ENCODE measurements around the gene ADGRA1.

ADGRA1 gene

DNA sequence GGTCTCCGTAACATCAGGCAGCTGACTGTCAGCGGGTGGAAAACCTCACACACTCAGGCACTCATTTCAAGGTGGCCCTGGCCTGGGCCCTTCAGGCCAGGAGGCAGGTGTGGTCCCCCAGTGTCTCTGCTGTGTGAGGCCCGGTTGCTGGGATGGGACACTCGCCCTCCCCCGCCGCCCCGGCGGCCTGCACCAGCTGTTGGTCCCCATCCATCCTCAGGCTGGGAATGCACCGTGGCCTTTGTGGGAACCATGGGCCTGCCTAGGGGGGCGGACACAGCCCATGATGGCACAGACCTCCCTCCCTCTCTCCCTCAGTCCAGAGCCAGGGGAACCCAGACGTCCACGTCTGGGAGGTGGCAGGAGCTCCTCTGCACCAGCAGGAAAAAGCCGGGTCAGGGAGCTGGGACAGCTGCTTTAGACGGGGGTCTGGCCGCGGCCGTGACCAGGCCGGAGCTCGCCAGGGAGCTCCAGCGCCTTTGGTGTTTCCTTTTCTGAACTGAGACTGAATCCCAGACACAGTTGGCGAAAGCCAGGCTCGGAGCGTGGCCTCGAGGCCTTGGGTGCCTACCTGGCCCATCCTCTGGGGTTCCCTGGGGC, 15.7 kb downstream of the ADGRA1 start:
- no peak overlapping the region for H3K4me3 ChIP-seq (ENCODE audit: control insufficient read depth, low read depth, low read length)
- TF ChIP-seq CTCF (conservative IDR thresholded peaks at IDR 0.05; ENCODE audit: control insufficient read depth, insufficient read depth, low read depth, low read length) = no peak
- DNase-seq (ENCODE audit: low read depth) = no peak

GRCh38 chr10:133104068-133104962, 16.6 kb downstream of the ADGRA1 start:
- DNase-seq (ENCODE audit: low read depth) = no peak
- no peak overlapping the region for H3K4me3 ChIP-seq (ENCODE audit: control insufficient read depth, low read depth, low read length)
- no peak for TF ChIP-seq CTCF (conservative IDR thresholded peaks at IDR 0.05; ENCODE audit: control insufficient read depth, insufficient read depth, low read depth, low read length)

DNA sequence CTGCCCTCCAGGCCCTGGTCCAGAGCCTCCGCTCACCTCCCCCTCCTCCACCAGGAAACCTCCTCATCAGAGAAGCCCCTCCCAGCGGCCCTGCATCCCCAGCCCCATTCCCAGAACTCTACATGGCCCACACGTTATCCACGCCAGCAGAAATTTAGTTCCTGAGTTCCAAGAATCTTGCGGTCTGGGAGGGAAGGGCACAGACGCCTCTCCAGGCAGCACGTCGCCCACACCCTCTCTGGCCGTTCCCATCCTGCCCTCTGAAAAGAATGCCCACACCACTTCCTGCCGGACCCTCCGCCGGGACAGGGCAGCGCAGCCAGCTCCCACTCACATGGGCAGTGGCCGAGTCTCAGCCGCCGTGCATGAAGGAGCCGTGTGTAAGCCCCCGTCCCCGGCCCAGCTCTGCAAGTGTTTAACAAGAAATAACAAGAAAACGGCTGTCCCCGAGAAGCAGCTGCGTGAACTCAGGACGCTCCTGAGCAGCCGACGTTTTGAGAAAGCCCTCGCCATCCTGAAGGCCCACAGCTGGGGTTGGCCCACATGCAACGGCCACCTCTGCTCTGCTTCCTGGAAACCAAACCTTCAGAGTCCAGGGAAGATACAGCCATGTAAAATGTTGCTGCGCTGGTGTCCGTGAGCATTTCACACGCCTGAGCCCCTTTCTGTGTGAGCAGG, 17.4 kb downstream of the ADGRA1 start:
- DNase-seq (ENCODE audit: low read depth) = no peak
- H3K4me3 ChIP-seq (ENCODE audit: control insufficient read depth, low read depth, low read length) = no peak overlapping the region
- no peak for TF ChIP-seq CTCF (conservative IDR thresholded peaks at IDR 0.05; ENCODE audit: control insufficient read depth, insufficient read depth, low read depth, low read length)

DNA sequence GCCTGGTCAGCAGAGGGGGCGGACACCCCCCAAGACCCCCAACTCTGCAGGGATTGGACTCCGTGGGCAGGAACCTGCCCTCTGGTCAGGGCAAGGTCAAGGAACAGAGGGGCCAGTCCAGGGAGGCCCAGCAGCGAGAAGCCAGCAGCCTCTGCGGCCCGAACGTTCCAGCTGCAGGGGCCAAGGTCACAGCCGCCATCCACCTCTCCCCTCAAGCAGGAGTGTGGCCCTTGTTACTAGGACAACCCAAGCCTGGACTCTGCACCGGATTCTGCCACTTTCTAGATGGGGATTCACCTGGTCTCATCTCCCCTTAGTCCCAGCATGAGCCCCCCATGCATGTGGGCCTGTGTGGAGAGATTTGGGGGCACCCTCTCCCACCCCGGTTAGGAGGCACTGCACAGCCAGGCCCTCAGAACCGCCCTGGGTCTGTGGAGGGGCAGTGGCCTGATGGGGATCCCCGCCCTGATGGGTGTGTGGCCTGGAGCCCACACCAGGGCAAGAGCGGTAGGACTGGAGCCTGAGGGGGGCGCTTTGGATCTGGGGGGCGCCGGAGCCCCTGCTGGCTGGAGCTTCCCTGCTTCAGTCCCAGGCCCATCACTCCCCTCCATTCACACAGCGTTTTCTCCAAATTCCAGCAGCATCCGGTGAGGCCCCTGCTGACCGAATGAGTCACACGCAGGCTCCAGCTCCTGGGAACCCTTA, 18.1 kb downstream of the ADGRA1 start:
- H3K4me3 ChIP-seq (ENCODE audit: control insufficient read depth, low read depth, low read length) = no peak overlapping the region
- no peak for DNase-seq (ENCODE audit: low read depth)
- no peak for TF ChIP-seq CTCF (conservative IDR thresholded peaks at IDR 0.05; ENCODE audit: control insufficient read depth, insufficient read depth, low read depth, low read length)

DNA sequence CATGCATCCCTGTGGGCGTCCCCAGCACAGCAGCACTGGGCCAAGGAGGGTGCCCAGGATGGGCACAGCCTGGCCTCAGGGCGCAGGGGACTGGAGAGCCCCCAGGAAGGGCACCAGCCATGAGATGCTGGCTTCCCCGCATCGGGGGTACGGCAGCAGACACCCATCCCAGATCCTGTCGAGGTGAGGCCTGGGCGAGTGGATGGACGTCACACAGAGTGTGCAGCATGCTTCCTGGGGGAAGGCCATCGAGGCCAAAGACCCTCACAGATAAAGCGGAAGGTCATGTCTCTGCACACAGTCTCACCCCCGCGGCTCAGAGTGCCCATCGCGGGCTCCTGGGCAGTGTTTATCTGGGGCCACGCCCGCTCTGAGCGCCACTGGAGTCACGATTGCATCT, 18.8 kb downstream of the ADGRA1 start:
- H3K4me3 ChIP-seq (ENCODE audit: control insufficient read depth, low read depth, low read length) = no peak overlapping the region
- DNase-seq (ENCODE audit: low read depth) = no peak
- TF ChIP-seq CTCF (conservative IDR thresholded peaks at IDR 0.05; ENCODE audit: control insufficient read depth, insufficient read depth, low read depth, low read length) = no peak

GRCh38 chr10:133107442-133107841, 19.7 kb downstream of the ADGRA1 start:
- DNase-seq (ENCODE audit: low read depth) = no peak
- TF ChIP-seq CTCF (conservative IDR thresholded peaks at IDR 0.05; ENCODE audit: control insufficient read depth, insufficient read depth, low read depth, low read length) = no peak
- no peak overlapping the region for H3K4me3 ChIP-seq (ENCODE audit: control insufficient read depth, low read depth, low read length)
